ENCODE data around the gene AGTPBP1. TPM values are rescaled to one million over a fixed set of nuclear protein-coding genes. Genes with fewer than 3 reads are reported as not detected.

Gene AGTPBP1
- total RNA-seq, 2 donors from 2014 or later: 10.0 to 10.5 TPM

GRCh38 chr9:85502815-85503655, 238.7 kb downstream of the AGTPBP1 start:
- intact Hi-C loops (cut with DNase I): no loop called here
- Histone ChIP-seq H3K36me3 (no peaks in the 10 kb centered on the region), H3K4me3 (no peak overlapping the region), H3K4me1 (replicated peaks) (no peaks in the 10 kb centered on the region), H3K27ac (no peak overlapping the region), H3K9me3 (no peaks in the 10 kb centered on the region), H3K27me3 (replicated peaks; ENCODE audit: insufficient read depth) (no peaks in the 10 kb centered on the region)
- WGBS: 92% methylated on average over 4 of the region's 4 CpGs
- no peak for DNase-seq (ENCODE audit: low spot score)
- TF ChIP-seq POLR2AphosphoS5 (IDR thresholded peaks at IDR 0.05): no peak
- no peak for TF ChIP-seq POLR2A (IDR thresholded peaks at IDR 0.05)
- TF ChIP-seq CTCF (IDR thresholded peaks at IDR 0.05): no peak

- no peak overlapping the region for H3K27ac ChIP-seq
- 92% methylated on average over 1 of the region's 1 CpG for WGBS
- H3K4me3 ChIP-seq: no peak overlapping the region
- intact Hi-C loops (cut with DNase I): no loop called here
- DNase-seq (ENCODE audit: low spot score): no peak
- TF ChIP-seq CTCF (IDR thresholded peaks at IDR 0.05) (no peak), POLR2AphosphoS5 (IDR thresholded peaks at IDR 0.05) (no peak), POLR2A (IDR thresholded peaks at IDR 0.05) (no peak)
- H3K27me3 ChIP-seq (replicated peaks; ENCODE audit: insufficient read depth): no peaks in the 10 kb centered on the region
- H3K36me3 ChIP-seq: no peaks in the 10 kb centered on the region
- H3K9me3 ChIP-seq: no peaks in the 10 kb centered on the region
- H3K4me1 ChIP-seq (replicated peaks): no peaks in the 10 kb centered on the region
These were observed 239.9 kb downstream of the AGTPBP1 start for GRCh38 chr9:85501882-85502281.

- H3K9me3 ChIP-seq: no peaks in the 10 kb centered on the region
- no peak for DNase-seq (ENCODE audit: low spot score)
- H3K36me3 ChIP-seq: no peaks in the 10 kb centered on the region
- no peak overlapping the region for H3K27ac ChIP-seq
- TF ChIP-seq CTCF (IDR thresholded peaks at IDR 0.05): no peak
- TF ChIP-seq POLR2A (IDR thresholded peaks at IDR 0.05): no peak
- no peak for TF ChIP-seq POLR2AphosphoS5 (IDR thresholded peaks at IDR 0.05)
- H3K4me3 ChIP-seq: no peak overlapping the region
- intact Hi-C loops (cut with DNase I): no loop called here
- H3K27me3 ChIP-seq (replicated peaks; ENCODE audit: insufficient read depth): no peaks in the 10 kb centered on the region
- WGBS: 66% methylated on average over 6 of the region's 6 CpGs
- H3K4me1 ChIP-seq (replicated peaks): no peaks in the 10 kb centered on the region
These were observed 240.3 kb downstream of the AGTPBP1 start for GRCh38 chr9:85501456-85501855.

Other genes starting within 250 kb of the AGTPBP1 start
- 10 to 100 TPM; 16.7 to 26.2 TPM for gene NAA35, start 199.2 kb upstream of the AGTPBP1 start, total RNA-seq